CD4-positive, alpha-beta memory T cell (primary cell): ENCODE data around the gene HYAL2. TPM values are rescaled to one million over a fixed set of nuclear protein-coding genes. Genes with fewer than 3 reads are reported as not detected.

Experiments
- CTCF ChIA-PET: fragments of 350-600 bp; sonication (Branson Sonifier 250); formaldehyde crosslinking; loops from one replicate; lab custom pipeline; 2021; ENCODE audit warnings: inconsistent platforms; ENCODE audit not compliant: partially characterized antibody; lab: Charles Lee
- POLR2A ChIA-PET: fragments of 350-600 bp; sonication (Branson Sonifier 250); formaldehyde crosslinking; loops from one replicate; lab custom pipeline; 2021; ENCODE audit not compliant: partially characterized antibody; lab: Charles Lee
- DNase-seq, 5 donors: peaks; one replicate each; pipeline versions ENCODE4 v3.0.0 to v3.0.0-alpha.2; 2020 to 2022; ENCODE audit warnings: mixed read lengths in 1 of 5
- H3K27ac ChIP-seq: one replicate; pipeline ENCODE4 v1.7.0; 2013; ENCODE audit warnings: low read depth, low read length
- H3K27me3 ChIP-seq: 2 replicates; pipeline ENCODE4 v1.7.0; 2013; ENCODE audit warnings: mild to moderate bottlenecking, low read length, moderate library complexity; ENCODE audit not compliant: insufficient read depth
- H3K36me3 ChIP-seq: 2 replicates; pipeline ENCODE4 v1.7.0; 2013; ENCODE audit warnings: mild to moderate bottlenecking, low read length, moderate library complexity; ENCODE audit not compliant: insufficient read depth
- H3K4me1 ChIP-seq: 2 replicates; pipeline ENCODE4 v1.7.0; 2013; ENCODE audit warnings: mild to moderate bottlenecking, low read length, moderate library complexity; ENCODE audit not compliant: insufficient read depth
- H3K4me3 ChIP-seq, 2 donors: one replicate each; pipeline ENCODE4 v1.7.0; 2013; ENCODE audit warnings: low read length in 2 of 2, mild to moderate bottlenecking in 1 of 2
- H3K9me3 ChIP-seq, 2 donors: one replicate each; pipeline ENCODE4 v1.7.0; 2013; ENCODE audit warnings: low read length in 2 of 2, control low read depth in 1 of 2; ENCODE audit not compliant: control insufficient read depth in 1 of 2
- H3K27ac Mint-ChIP-seq, 7 donors: one replicate each; pipeline ENCODE4 v1.8.0; 2020 to 2021; ENCODE audit warnings: mixed read lengths in 7 of 7, mild to moderate bottlenecking in 6 of 7, inconsistent platforms in 3 of 7, moderate library complexity in 3 of 7
- H3K27me3 Mint-ChIP-seq, 2 donors: one replicate each; pipeline ENCODE4 v1.8.0; 2020 to 2021; ENCODE audit warnings: mixed read lengths in 2 of 2
- H3K36me3 Mint-ChIP-seq, 2 donors: one replicate each; pipeline ENCODE4 v1.8.0; 2020 to 2021; ENCODE audit warnings: mixed read lengths in 2 of 2, inconsistent platforms in 1 of 2, mild to moderate bottlenecking in 1 of 2
- H3K4me1 Mint-ChIP-seq, 4 donors: one replicate each; pipeline ENCODE4 v1.8.0; 2020 to 2021; ENCODE audit warnings: mixed read lengths in 4 of 4, mild to moderate bottlenecking in 1 of 4
- H3K4me3 Mint-ChIP-seq, 8 donors: one replicate each; pipeline ENCODE4 v1.8.0; 2020 to 2021; ENCODE audit warnings: mixed read lengths in 8 of 8, mild to moderate bottlenecking in 7 of 8, moderate library complexity in 6 of 8, inconsistent platforms in 3 of 8
- H3K9me3 Mint-ChIP-seq, 8 donors: one replicate each; pipeline ENCODE4 v1.8.0; 2020 to 2021; ENCODE audit warnings: mixed read lengths in 8 of 8, mild to moderate bottlenecking in 5 of 8, inconsistent platforms in 3 of 8, moderate library complexity in 1 of 8
- intact Hi-C: fragments of 100-400 bp; cut with micrococcal nuclease; formaldehyde crosslinking; loops from one replicate; pipeline ENCODE4 v1.15.1; 2023
- polyA plus RNA-seq, 2 donors: library from polyadenylated mRNA; unstranded; fragments of 300-500 nt; fragmentation: Illumina TruSeq; gene quantifications; one replicate each; pipeline ENCODE4 v1.2.3, GENCODE V29; 2021
- total RNA-seq, 2 experiments: library from RNA; stranded (reverse); gene quantifications; one replicate each; pipeline ENCODE4 v1.2.3, GENCODE V29; 2021

HYAL2 gene
- total and polyA plus RNA-seq, 4 experiments from 2014 or later: 3.7 to 12.3 (median 7.2) TPM

GRCh38 chr3:50342813-50343633, 20.5 kb upstream of the HYAL2 start:
- no peak overlapping the region for H3K4me3 ChIP-seq
- H3K9me3 Mint-ChIP-seq: peaks cover 0 to 2% (median 0%) of the 10 kb centered on the region in 8 donors
- intact Hi-C loops: no loop called here
- H3K36me3 ChIP-seq: peaks cover 6% of the 10 kb centered on the region
- H3K27ac ChIP-seq: no peak overlapping the region
- H3K4me3 Mint-ChIP-seq: peak overlapping the region in 1 of 8 donors; percentile 15
- peaks cover 0 to 15% of the 10 kb centered on the region in 2 donors for H3K36me3 Mint-ChIP-seq
- H3K27me3 ChIP-seq: no peaks in the 10 kb centered on the region
- no peaks in the 10 kb centered on the region for H3K27me3 Mint-ChIP-seq
- H3K9me3 ChIP-seq: no peaks in the 10 kb centered on the region
- peaks cover 24 to 77% (median 47%) of the 10 kb centered on the region in 4 donors for H3K4me1 Mint-ChIP-seq
- peaks cover 65% of the 10 kb centered on the region for H3K4me1 ChIP-seq
- ChIA-PET POLR2A (interaction anchor here (1.5 to 23.7 kb wide), 4 partner anchors 8 to 226 kb away, joined by 3 to 595 read pairs (median 386); partner anchors contain the start of genes CYB561D2, HEMK1, HYAL3 and IFRD2), CTCF (interaction anchor here (1.6 kb wide), 1 partner anchor 203 kb away, joined by 3 read pairs; no protein-coding TSS in a partner anchor)
- H3K27ac Mint-ChIP-seq: peak overlapping the region in 5 of 7 donors; percentile 13 to 93 (median 62)
- DNase-seq: no peak

- Mint-ChIP-seq H3K36me3 (peaks cover 0 to 11% of the 10 kb centered on the region in 2 donors), H3K27me3 (no peaks in the 10 kb centered on the region), H3K4me1 (peaks cover 21 to 77% (median 42%) of the 10 kb centered on the region in 4 donors), H3K27ac (peak overlapping the region; percentile 6 to 93 (median 81)), H3K9me3 (peaks cover 0 to 2% (median 0%) of the 10 kb centered on the region in 8 donors), H3K4me3 (peak overlapping the region in 5 of 8 donors; percentile 20 to 70 (median 33))
- H3K9me3 ChIP-seq: no peaks in the 10 kb centered on the region
- POLR2A ChIA-PET: interaction anchor here (1.5 to 23.7 kb wide), 6 partner anchors 7 to 227 kb away, joined by 3 to 595 read pairs (median 96); partner anchors contain the start of genes C3orf18, CYB561D2, HEMK1 and HYAL3
- no peak overlapping the region for H3K4me3 ChIP-seq
- intact Hi-C loops: no loop called here
- no peaks in the 10 kb centered on the region for H3K36me3 ChIP-seq
- CTCF ChIA-PET: interaction anchor here (1.9 kb wide), 1 partner anchor 25 kb away, joined by 4 read pairs; no protein-coding TSS in a partner anchor
- no peaks in the 10 kb centered on the region for H3K27me3 ChIP-seq
- H3K27ac ChIP-seq: no peak overlapping the region
- H3K4me1 ChIP-seq: peaks cover 60% of the 10 kb centered on the region
- DNase-seq: no peak
Observed at GRCh38 chr3:50341996-50342650, 19.6 kb upstream of the HYAL2 start.

- H3K27ac ChIP-seq: peak overlapping the region; percentile 96
- peaks cover 58% of the 10 kb centered on the region for H3K4me1 ChIP-seq
- DNase-seq: no peak
- H3K27me3 Mint-ChIP-seq: no peaks in the 10 kb centered on the region
- H3K4me3 ChIP-seq: no peak overlapping the region
- peak overlapping the region; percentile 81 to 93 (median 87) for H3K27ac Mint-ChIP-seq
- intact Hi-C loops: no loop called here
- ChIA-PET CTCF (interaction anchor here (1.7 to 5.8 kb wide), 3 partner anchors 7 to 25 kb away, joined by 4 to 84 read pairs (median 7); partner anchors contain the start of genes CYB561D2 and NPRL2), POLR2A (interaction anchor here (1.1 to 23.7 kb wide), 10 partner anchors 6 to 1048 kb away, joined by 3 to 595 read pairs (median 11); partner anchors contain the start of genes C3orf18, CYB561D2, HEMK1 and HYAL2)
- peaks cover 23 to 78% (median 41%) of the 10 kb centered on the region in 4 donors for H3K4me1 Mint-ChIP-seq
- H3K9me3 ChIP-seq: no peaks in the 10 kb centered on the region
- peaks cover 0 to 14% of the 10 kb centered on the region in 2 donors for H3K36me3 Mint-ChIP-seq
- H3K36me3 ChIP-seq: no peaks in the 10 kb centered on the region
- peaks cover 0 to 2% (median 0%) of the 10 kb centered on the region in 8 donors for H3K9me3 Mint-ChIP-seq
- H3K4me3 Mint-ChIP-seq: peak overlapping the region; percentile 70 to 97 (median 81)
- H3K27me3 ChIP-seq: no peaks in the 10 kb centered on the region
Observed at GRCh38 chr3:50341537-50341936, 19.0 kb upstream of the HYAL2 start.

GRCh38 chr3:50340448-50341329, 18.1 kb upstream of the HYAL2 start, which contains the start of gene RASSF1:
Gene RASSF1 (minus strand): TSS chr3:50340836. CDS start chr3:50340805, 31 bp downstream.
- DNase-seq: peak; percentile 54 to 74 (median 58)
- Histone ChIP-seq H3K4me3 (peak within 1 kb of the TSS; percentile 31 to 45), H3K27ac (peak within 1 kb of the TSS; percentile 96), H3K4me1 (peaks cover 62% of the 10 kb centered on the region), H3K9me3 (no peaks in the 10 kb centered on the region), H3K27me3 (no peaks in the 10 kb centered on the region), H3K36me3 (no peaks in the 10 kb centered on the region)
- peaks cover 0 to 2% (median 0%) of the 10 kb centered on the region in 8 donors for H3K9me3 Mint-ChIP-seq
- intact Hi-C loops: no loop called here
- peaks cover 0 to 16% of the 10 kb centered on the region in 2 donors for H3K36me3 Mint-ChIP-seq
- H3K4me3 Mint-ChIP-seq: peak within 1 kb of the TSS; percentile 88 to 98 (median 95)
- ChIA-PET CTCF (interaction anchor here (0.8 to 5.8 kb wide), 6 partner anchors 8 to 209 kb away, joined by 3 to 84 read pairs (median 4); partner anchors contain the start of genes CYB561D2 and NPRL2), POLR2A (interaction anchor here (1.0 to 23.7 kb wide), 13 partner anchors 5 to 1049 kb away, joined by 3 to 595 read pairs (median 8); partner anchors contain the start of genes C3orf18, CYB561D2, GNAI2 and HYAL2)
- H3K27me3 Mint-ChIP-seq: no peaks in the 10 kb centered on the region
- H3K4me1 Mint-ChIP-seq: peaks cover 26 to 78% (median 43%) of the 10 kb centered on the region in 4 donors
- H3K27ac Mint-ChIP-seq: peak within 1 kb of the TSS; percentile 93 to 100 (median 98)

- H3K4me1 ChIP-seq: peaks cover 62% of the 10 kb centered on the region
- Mint-ChIP-seq H3K9me3 (peaks cover 0 to 2% (median 0%) of the 10 kb centered on the region in 8 donors), H3K36me3 (peaks cover 0 to 16% of the 10 kb centered on the region in 2 donors), H3K27me3 (no peaks in the 10 kb centered on the region), H3K4me1 (peaks cover 28 to 80% (median 44%) of the 10 kb centered on the region in 4 donors), H3K4me3 (peak overlapping the region; percentile 88 to 98 (median 95)), H3K27ac (peak overlapping the region; percentile 93 to 100 (median 98))
- no peak for DNase-seq
- H3K9me3 ChIP-seq: no peaks in the 10 kb centered on the region
- POLR2A ChIA-PET: interaction anchor here (1.0 to 23.7 kb wide), 12 partner anchors 5 to 1045 kb away, joined by 3 to 595 read pairs (median 8); partner anchors contain the start of genes C3orf18, CYB561D2, GNAI2 and HYAL2
- H3K4me3 ChIP-seq: peak overlapping the region; percentile 31 to 34
- intact Hi-C loops: no loop called here
- CTCF ChIA-PET: interaction anchor here (0.8 to 5.8 kb wide), 6 partner anchors 8 to 209 kb away, joined by 3 to 84 read pairs (median 4); partner anchors contain the start of genes CYB561D2 and NPRL2
- peak overlapping the region; percentile 96 for H3K27ac ChIP-seq
- H3K27me3 ChIP-seq: no peaks in the 10 kb centered on the region
- no peaks in the 10 kb centered on the region for H3K36me3 ChIP-seq
Observed at GRCh38 chr3:50340147-50340447, 17.6 kb upstream of the HYAL2 start.
